DOHH2 (cell line): ENCODE data around the gene NASP.

Source experiments
- CTCF ChIP-seq: fragments of 200-600 bp; sonication (generic); IDR thresholded peaks from one replicate; pipeline ENCODE4 v1.5.1; 2014; ENCODE audit warnings: antibody characterized with exemption, mild to moderate bottlenecking, low read depth, low read length; ENCODE audit not compliant: poor library complexity, severe bottlenecking
- EZH2phosphoT487 ChIP-seq: fragments of 200-600 bp; sonication (generic); IDR thresholded peaks from 2 replicates; pipeline ENCODE4 v1.6.1; 2017; ENCODE audit warnings: borderline replicate concordance, mild to moderate bottlenecking, antibody characterized with exemption, low read length, moderate library complexity, mixed read lengths

DNA sequence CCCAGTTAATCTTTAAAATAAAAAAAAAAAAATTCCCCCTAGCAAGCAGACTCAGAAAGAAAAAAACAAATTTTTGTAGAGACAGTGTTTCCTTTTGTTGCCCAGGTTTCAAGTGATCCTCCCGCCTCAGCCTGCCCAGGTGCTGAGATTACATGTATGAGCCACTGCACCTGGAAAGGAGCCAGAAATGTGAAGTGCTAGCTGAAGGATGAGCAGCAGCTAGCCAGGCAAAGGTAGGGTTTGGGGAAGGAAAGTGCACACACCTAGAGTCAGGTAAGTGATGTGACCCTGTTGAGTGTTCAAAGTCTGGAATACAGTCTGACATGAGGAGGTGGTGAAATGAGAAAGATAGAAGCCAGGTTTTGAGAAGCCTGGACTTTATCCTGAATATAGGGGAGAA is 31.5 kb upstream of the NASP start:
- TF ChIP-seq CTCF (no peak), EZH2phosphoT487 (no peak)
